GM10266 (cell line): ENCODE results near the gene ZNF276.
"Not testable (repeated sequence)": the region's sequence is repeated elsewhere in the genome, so short reads cannot be mapped to it uniquely, and the experiment has no call there.

ENCODE experiments used
- DNase-seq: peaks from one replicate; pipeline ENCODE4 v3.0.0; 2012; ENCODE audit errors: extremely low spot score
- CTCF ChIP-seq: IDR thresholded peaks from 2 replicates; pipeline ENCODE4 v1.5.1; 2012; ENCODE audit warnings: mild to moderate bottlenecking, low read depth; ENCODE audit not compliant: control insufficient read depth, insufficient read depth; ENCODE audit errors: missing control alignments

The ZNF276 gene

GRCh38 chr16:89720813-89721545 is at the start of gene ZNF276, which contains the start of gene VPS9D1:
Gene ZNF276 (plus strand): TSS chr16:89721537. CDS start chr16:89721641, 104 bp downstream.
Gene VPS9D1 (minus strand): TSS chr16:89720898. CDS start chr16:89720861, 37 bp downstream.
- peak; percentile 91 for DNase-seq
- no peak for TF ChIP-seq CTCF

- DNase-seq: not testable (repeated sequence)
Measured at GRCh38 chr16:89671565-89671964, 49.8 kb upstream of the ZNF276 start.

GRCh38 chr16:89672177-89672941 is 49.0 kb upstream of the ZNF276 start:
- DNase-seq: no peak
- TF ChIP-seq CTCF: no peak

GRCh38 chr16:89678258-89678657 is 43.1 kb upstream of the ZNF276 start:
- TF ChIP-seq CTCF: no peak
- DNase-seq: no peak

- TF ChIP-seq CTCF: no peak
- no peak for DNase-seq
Measured at GRCh38 chr16:89685916-89686315, 35.4 kb upstream of the ZNF276 start.

- DNase-seq: peak; percentile 99
- no peak for TF ChIP-seq CTCF
Measured at GRCh38 chr16:89686520-89687091, 34.7 kb upstream of the ZNF276 start, which contains the start of gene CDK10. Gene CDK10 (plus strand): TSS chr16:89686689. CDS start chr16:89686711, 22 bp downstream.

GRCh38 chr16:89687092-89687940 is 34.0 kb upstream of the ZNF276 start:
- DNase-seq: no peak

More at GRCh38 chr16:89687092-89687940, 34.0 kb upstream of the ZNF276 start:
- no peak for TF ChIP-seq CTCF
